SJSA1 (cell line): Measurements from ENCODE around the gene RAX2. TPM values are rescaled to one million over a fixed set of nuclear protein-coding genes. Genes with fewer than 3 reads are reported as not detected.

ENCODE experiments used
- total RNA-seq: library from RNA; depleted of rRNA; stranded (reverse); fragments of >200 nt; shearing (Covaris generic); gene quantifications from 2 replicates; pipeline ENCODE4 v1.2.3, GENCODE V29; 2014; rRNA removed

RAX2 gene
- total RNA-seq, 1 experiment from 2014 or later = not detected

Other genes with a start within 250 kb of the RAX2 start
- gene TEKTIP1, start 233.1 kb downstream of the RAX2 start, total RNA-seq = 0.26 TPM in 1 of 2 replicates, not detected in the other
- gene MFSD12, start 214.6 kb downstream of the RAX2 start, total RNA-seq = 124 and 132 TPM in 2 replicates
- gene HMG20B, start 199.3 kb downstream of the RAX2 start, total RNA-seq = 229 and 260 TPM in 2 replicates
- gene GIPC3, start 186.8 kb downstream of the RAX2 start, total RNA-seq = 9.2 and 13.1 TPM in 2 replicates
- gene TBXA2R, start 165.4 kb downstream of the RAX2 start, total RNA-seq = not detected in 2 replicates
- gene CACTIN, start 145.4 kb downstream of the RAX2 start, total RNA-seq = 29.3 and 45.2 TPM in 2 replicates
- 15.9 and 21.1 TPM in 2 replicates for gene PIP5K1C, start 71.8 kb downstream of the RAX2 start, total RNA-seq
- gene TJP3, start 63.8 kb downstream of the RAX2 start, total RNA-seq = not detected in 2 replicates
- 18.1 and 24.3 TPM in 2 replicates for gene APBA3, start 10.5 kb downstream of the RAX2 start, total RNA-seq
- 52.7 and 55.5 TPM in 2 replicates for gene MRPL54, start 9.5 kb downstream of the RAX2 start, total RNA-seq
- gene MATK, start 14.2 kb upstream of the RAX2 start, total RNA-seq = not detected in 2 replicates
- gene ZFR2, start 96.8 kb upstream of the RAX2 start, total RNA-seq = not detected in 2 replicates
- 0.03 and 0.26 TPM in 2 replicates for gene ATCAY, start 108.5 kb upstream of the RAX2 start, total RNA-seq
- not detected in 2 replicates for gene NMRK2, start 160.8 kb upstream of the RAX2 start, total RNA-seq
- 151 and 202 TPM in 2 replicates for gene DAPK3, start 198.9 kb upstream of the RAX2 start, total RNA-seq
- 1,069 and 1,568 TPM in 2 replicates for gene EEF2, start 213.2 kb upstream of the RAX2 start, total RNA-seq
- gene PIAS4, start 235.5 kb upstream of the RAX2 start, total RNA-seq = 17.3 and 20.7 TPM in 2 replicates